Colon (tissue), 2 donors: ENCODE results near the gene KIF18A.
"Not testable (repeated sequence)": the region's sequence is repeated elsewhere in the genome, so short reads cannot be mapped to it uniquely, and the experiment has no call there.

Experiments
- FAIRE-seq: peaks from 2 replicates; lab custom pipeline; 2012; peaks lifted over from hg19 to GRCh38; lab: Jason Lieb, UNC
- donor health status: control.
- donor health status: control.

KIF18A gene

GRCh38 chr11:28106353-28107043 lies 1.5 kb downstream of the KIF18A start:
- no peak for FAIRE-seq

DNA sequence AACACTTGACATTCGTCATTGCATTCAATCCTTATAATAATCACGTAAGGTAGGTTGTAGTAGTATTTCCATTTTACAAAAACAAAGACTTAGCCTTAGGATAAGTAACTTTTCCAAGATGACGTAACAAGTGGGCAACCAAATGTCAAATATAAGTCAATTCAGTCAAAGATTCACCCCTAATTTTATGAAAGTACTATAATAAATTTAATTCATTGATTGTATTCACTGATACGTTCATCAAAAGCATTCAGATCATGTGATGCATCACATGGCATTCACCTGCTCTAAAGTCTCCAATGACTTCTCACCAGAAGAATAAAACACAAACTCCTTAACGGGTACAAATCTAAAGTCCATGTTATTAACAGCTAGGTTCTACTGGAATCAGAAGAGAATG lies 2.1 kb downstream of the KIF18A start:
- no peak for FAIRE-seq

GRCh38 chr11:28104984-28105383 lies 3.0 kb downstream of the KIF18A start:
- no peak for FAIRE-seq

DNA sequence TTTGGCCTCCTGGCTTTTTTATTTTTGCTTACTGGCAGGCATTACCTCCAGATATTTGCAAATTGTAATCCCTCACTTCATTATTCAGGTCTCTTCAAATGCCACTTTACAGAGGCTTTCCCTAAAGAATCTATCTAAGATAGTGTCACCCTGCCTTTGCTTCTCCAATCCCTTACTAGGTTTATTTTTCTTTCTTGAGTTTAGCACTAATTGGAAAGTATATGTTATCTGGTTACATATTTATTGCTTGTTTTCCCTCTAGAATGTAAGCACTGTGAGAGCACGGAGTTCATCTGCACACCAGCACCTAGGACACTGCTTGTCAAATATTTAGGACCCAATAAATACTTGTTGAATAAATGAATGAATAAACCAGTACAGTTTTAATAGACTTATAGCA lies 3.5 kb downstream of the KIF18A start:
- no peak for FAIRE-seq

GRCh38 chr11:28102300-28102699 lies 5.7 kb downstream of the KIF18A start:
- not testable (repeated sequence) for FAIRE-seq

- no peak for FAIRE-seq
Measured at GRCh38 chr11:28100665-28101064, 7.3 kb downstream of the KIF18A start.

DNA sequence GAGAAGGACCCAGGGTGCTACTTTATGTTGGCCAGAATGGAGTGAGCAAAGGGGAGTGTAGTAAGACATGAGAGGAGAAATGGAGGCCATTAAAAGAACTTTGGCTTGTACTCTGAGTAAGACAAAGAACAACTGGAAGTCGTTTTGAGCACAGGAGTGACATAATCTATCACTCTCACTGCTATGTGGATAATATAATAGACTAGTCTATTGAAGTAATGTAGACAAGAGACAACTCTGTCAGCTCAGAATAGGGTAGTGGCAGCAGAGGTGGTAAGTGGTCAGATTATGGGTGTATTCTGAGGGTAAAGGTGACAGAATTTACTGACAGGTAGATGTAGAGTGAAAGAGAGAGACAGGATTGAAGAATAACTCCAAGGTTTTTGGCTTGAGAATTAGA lies 8.2 kb downstream of the KIF18A start:
- FAIRE-seq: no peak

DNA sequence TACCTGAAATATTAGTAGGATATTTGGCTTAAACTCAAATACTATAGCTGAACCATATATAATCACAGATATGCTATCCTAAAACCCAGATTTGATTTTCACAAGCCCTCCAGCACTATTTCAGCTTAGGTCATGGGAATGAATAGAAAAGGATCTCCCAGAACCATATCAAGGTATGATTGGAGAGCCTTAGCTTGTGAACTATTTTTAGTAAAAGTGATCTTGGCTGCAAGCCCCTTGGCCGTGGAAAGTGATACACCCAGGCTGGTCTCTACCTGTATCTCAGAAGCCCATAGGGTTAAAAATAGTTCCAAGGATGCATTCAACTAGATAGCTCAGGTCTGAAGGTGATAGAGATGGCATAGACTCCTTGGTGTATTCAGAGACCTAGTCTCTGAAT lies 9.7 kb downstream of the KIF18A start:
- no peak for FAIRE-seq

DNA sequence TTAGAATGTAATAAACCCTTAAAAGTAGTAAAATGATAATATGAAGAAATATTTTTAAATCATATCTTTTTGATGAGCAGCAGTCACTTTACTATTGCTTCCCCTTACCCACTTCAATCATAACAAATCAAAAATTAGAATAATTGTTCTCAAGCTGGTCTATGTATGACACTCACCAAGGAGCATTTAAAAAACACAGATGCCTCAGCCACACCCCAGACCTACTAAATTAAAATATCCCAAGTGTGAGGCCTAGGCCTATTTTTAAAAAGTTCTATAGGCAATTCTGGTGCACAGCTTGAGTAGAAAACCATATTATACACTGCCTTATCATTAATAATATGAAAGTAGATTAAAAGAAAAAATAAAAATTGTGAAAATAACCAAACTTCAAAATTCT lies 15.2 kb downstream of the KIF18A start:
- no peak for FAIRE-seq

DNA sequence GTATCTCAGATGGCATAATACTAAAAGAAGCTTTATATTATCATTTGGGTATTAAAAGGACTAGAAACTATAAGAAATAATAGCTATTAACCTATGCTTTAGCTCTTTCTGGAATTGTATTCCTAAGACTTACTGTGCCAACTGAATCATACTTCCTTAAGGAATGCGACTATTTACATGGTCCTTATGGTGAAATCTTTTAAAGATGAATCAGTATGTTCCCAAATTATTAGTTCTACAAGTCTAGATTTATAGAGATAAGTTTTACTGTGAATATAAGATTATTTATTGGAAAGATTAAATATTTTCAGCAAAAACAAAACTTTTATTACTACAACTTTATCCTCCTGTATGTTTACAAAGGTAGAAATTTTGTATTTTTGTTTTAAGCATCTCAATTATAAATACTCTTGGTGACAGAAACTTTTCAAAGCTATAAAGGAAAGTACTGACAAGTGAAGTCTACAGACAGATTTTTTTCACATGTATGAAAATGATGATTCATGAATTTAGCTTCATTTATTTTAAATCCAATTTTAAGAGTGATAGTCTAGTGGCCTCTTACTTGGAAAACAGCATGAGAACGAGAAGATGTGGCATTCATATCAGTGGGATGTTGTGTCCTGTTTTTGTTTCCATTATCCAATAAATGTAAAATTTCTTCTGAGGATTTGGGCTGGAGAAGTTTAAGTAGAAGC lies 17.8 kb downstream of the KIF18A start:
- no peak for FAIRE-seq

GRCh38 chr11:28089378-28089777 lies 18.6 kb downstream of the KIF18A start:
- no peak for FAIRE-seq

DNA sequence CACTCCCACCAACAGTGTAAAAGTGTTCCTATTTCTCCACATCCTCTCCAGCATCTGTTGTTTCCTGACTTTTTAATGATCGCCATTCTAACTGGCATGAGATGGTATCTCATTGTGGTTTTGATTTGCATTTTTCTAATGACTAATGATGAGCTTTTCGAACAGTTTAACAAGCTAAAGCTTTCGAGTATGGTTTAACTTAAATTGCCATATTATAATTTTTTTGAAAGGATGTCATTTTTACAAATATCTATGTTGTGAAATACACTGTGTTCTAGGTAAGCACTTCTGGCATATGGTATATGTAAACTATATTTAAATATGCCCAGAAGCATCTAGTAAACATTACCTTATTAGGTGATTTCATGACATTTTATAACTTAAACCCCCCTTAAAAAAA lies 20.3 kb downstream of the KIF18A start:
- not testable (repeated sequence) for FAIRE-seq

DNA sequence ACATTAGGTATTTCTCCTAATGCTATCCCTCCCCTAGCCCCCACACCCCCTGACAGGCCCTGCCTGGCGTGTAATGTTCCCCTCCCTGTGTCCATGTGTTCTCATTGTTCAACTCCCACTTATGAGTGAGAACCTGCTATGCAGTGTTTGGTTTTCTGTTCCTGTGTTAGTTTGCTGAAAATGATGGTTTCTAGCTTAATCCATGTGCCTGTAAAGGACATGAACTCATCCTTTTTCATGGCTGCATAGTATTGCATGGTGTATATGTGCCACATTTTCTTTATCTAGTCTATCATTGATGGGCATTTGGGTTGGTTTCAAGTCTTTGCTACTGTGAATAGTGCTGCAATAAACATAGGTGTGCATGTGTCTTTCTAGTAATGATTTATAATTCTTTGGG lies 20.8 kb downstream of the KIF18A start:
- not testable (repeated sequence) for FAIRE-seq

DNA sequence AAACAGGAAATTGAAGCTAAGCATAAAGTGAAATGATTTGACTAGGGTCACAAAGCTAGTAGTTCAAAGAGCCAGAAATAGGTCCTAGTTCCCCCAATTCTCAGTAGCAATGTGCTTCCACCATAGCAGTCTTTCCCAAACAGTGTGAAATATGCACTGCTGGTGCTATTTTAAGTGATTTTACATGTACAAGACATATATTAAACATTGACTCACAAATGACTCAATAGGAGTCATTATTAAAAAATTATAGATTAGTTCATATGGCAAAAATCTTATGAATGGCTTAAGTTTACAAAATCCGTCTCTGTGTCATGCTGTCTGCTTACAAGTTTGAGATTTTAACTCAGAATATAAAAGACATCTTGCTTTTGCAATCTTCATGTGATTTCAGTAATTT lies 21.4 kb downstream of the KIF18A start:
- no peak for FAIRE-seq

DNA sequence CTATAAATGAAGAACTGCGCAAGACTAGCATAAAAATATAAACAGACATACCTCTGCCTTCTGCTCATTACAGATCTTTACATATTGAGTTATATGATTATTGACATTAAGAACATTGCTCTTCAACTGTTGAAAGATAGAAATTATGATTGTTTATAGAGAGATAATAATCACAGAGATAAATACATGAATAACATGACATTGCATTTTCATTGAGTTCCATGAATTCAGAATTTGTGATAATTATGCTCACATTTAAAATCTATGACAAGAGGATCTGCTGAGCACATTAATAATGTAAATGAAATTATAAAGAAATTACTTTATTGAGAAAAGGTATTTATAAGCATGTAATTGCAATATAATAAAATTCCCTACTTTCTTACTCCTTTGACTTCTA lies 24.8 kb downstream of the KIF18A start:
- FAIRE-seq: no peak

- FAIRE-seq: no peak
Measured at GRCh38 chr11:28077521-28077920, 30.4 kb downstream of the KIF18A start.

GRCh38 chr11:28072321-28072720 lies 35.6 kb downstream of the KIF18A start:
- FAIRE-seq: no peak

- peak; percentile 41 for FAIRE-seq
Measured at GRCh38 chr11:28071305-28071704, 36.7 kb downstream of the KIF18A start.

DNA sequence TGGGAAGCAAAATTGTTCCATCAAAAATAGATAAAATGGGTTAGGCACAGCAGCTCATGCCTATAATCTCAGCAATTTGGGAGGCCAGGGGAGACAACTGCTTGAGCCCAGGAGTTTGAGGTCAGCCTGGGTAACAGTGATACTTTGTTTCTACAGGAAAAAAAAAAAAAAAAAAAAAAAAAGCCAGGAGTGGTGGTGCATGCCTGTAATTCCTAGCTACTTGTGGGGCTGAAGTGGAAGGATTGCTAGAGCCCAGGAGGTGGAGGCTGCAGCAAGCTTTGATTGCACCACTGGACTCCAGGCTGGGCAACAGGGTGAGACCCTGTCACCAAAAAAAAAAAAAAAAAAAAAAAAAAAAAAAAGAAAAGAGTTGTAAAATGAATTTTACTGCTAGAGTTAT lies 49.6 kb downstream of the KIF18A start:
- FAIRE-seq: no peak

- FAIRE-seq: no peak
Measured at GRCh38 chr11:28054821-28055220, 53.1 kb downstream of the KIF18A start.

GRCh38 chr11:28049338-28050216 lies 58.4 kb downstream of the KIF18A start:
- FAIRE-seq: no peak

- no peak for FAIRE-seq
Measured at GRCh38 chr11:28048812-28049211, 59.1 kb downstream of the KIF18A start.
